ENCODE data around the gene ARHGAP1.

The ARHGAP1 gene

DNA sequence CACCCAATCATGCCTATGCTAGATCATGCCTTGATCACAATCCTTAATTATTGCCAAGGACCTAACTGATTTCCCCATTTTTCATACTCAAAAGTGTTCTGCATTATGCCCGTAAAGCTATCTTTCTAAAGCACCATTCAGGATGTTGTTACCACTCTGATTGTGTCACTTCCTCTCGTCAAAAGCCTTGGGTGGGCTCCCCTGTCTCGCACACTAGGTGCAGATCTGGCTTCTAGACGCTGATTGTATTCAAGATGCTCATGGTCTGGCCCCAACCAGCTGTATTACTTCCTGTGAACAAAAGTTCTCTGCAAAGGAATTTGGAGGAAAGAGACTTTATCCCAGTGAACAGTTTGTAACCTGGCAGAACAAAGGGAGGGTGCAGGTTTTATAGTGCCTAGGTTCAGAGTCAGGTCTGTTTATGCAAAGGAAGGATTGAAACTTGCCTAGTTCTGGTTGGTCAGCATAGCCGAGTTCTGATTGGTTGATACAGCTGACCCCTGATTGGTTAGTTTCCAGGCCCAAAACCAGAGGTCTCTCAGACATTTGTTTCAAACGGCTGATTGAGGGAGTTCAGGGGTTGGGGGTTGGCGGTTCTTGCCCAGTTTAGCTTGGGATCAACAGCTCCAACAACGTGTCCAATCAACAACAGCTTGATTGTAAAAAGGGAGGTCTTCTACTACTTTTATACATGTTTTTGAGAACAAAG lies 57.6 kb downstream of the ARHGAP1 start:
- no peak for DNase-seq (ENCODE audit: low read depth in 2 of 3, low spot score in 1 of 3)

DNA sequence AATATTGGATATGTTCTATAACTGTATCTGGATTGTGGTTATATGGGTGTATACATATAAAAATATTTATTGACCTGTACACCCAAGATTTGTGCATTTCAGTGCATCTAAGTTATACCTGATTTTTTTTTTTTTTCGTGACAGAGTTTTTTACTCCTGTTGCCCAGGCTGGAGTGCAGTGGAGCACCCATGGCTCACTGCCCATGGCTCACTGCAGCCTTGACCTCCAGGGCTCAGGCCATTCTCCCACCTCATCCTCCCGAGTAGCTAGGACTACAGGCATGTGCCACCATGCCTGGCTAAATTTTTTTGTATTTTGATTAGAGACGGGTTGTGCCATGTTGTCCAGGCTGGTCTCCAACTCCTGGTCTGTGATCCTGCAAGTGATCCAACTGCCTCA lies 58.8 kb downstream of the ARHGAP1 start:
- DNase-seq (ENCODE audit: low read depth in 2 of 3, low spot score in 1 of 3) = no peak

DNA sequence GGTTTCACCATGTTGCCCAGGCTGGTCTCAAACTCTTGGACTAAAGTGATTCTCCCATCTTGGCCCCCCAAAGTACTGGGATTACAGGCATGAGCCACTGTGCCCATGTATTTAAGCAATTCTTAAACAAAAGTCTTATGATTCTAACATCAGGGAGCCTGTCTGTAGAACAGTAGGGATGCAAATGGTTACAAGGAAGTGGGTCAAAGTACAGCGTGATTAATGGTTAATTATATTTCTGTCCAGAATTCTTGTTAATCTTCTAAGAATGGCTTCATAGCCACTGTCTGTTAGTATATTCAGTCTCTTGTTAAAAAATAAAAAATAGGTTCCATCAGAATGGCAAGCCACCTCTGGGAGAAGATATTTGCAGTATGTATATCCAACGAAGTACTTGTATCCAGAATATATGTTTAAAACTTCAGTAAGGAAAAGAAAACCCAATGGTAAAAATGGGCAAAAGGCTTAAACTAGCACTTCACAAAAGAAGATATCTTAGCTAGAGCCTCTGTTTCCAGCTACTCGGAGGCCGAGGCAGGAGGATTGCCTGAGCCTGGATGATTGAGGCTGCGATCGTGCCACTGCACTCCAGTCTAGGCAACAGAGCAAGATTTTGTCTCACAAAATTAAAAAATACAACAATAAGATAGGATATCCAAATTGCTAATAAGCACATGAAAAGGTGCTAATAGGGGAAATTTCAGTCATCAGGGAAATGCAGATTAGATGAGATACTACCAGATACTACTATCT lies 60.2 kb downstream of the ARHGAP1 start:
- no peak for DNase-seq (ENCODE audit: low read depth in 2 of 3, low spot score in 1 of 3)

DNA sequence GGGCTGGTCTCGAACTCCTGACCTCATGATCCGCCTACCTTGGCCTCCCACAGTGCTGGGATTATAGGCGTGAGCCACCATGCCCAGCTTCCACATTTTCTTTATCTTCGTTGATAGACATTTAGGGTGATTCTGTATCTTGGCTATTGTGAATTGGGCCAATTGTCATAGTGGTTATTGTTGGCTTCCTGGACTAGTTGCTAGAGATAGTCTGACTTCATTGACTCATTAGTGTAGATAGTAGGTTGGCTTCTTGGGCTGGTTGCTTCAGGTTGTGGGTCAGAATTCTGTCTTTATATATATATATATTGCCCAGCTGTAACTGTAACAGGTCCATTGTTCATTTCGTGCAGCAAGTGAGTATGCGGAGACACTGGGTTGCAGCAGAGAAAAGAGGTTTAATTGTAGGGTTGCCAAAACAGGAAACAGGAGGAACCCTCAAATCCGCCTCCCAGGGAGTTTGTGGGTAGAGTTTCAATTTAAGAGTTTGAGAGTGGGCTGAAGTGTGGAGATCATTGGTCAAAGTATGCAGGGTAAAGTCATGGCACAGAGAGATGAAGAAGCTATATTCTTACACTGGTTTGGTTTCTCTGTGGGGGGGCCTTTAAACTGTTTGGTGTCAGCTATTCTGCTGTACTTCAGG lies 61.1 kb downstream of the ARHGAP1 start:
- no peak for DNase-seq (ENCODE audit: low read depth in 2 of 3, low spot score in 1 of 3)

DNA sequence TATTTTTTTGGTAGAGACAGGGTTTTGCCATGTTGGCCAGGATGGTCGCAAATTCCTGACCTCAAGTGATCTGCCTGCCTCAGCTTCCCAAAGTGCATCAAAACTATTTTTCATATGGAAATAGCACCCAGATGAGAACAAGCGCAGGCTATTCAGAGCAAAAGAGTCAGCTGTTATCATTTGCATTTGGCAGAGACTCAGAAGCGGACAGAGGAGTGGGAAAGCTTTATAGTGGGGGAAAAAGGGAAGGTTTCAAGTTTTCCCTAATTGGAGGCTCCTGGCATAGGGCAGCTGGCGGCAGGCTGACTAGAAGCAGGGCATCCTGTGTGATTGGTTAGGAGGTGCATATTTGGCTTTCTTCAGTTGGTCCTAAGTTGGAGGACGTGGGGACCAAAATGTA lies 62.9 kb downstream of the ARHGAP1 start:
- DNase-seq (ENCODE audit: low read depth in 2 of 3, low spot score in 1 of 3) = no peak

DNA sequence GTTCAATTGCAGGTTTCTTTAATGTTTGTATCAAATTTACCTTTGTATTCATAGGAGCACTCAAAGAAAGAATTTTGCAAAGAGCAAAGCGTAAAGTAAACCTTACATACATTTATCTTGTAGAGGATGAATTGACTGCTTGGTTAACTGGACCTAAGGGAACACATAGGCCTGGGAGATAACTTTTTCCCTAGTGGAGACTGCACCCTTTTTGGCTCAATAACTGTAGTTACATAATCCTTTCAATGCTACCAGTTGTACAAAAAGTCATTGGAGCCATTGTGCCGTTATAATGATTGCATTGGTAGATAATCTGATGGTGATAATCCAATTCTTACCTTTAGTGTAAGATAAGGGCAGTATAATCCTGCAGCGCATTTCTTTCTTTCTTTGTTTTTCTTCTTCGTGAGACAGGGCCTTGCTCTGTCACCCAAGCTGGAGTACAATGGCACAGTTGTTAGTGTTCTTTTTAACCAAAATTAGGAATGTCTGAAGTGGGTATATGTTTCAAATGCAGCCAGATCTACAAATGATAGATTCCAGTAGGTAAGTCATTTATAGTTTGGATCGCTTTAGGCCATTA lies 64.8 kb downstream of the ARHGAP1 start:
- no peak for DNase-seq (ENCODE audit: low read depth in 2 of 3, low spot score in 1 of 3)

DNA sequence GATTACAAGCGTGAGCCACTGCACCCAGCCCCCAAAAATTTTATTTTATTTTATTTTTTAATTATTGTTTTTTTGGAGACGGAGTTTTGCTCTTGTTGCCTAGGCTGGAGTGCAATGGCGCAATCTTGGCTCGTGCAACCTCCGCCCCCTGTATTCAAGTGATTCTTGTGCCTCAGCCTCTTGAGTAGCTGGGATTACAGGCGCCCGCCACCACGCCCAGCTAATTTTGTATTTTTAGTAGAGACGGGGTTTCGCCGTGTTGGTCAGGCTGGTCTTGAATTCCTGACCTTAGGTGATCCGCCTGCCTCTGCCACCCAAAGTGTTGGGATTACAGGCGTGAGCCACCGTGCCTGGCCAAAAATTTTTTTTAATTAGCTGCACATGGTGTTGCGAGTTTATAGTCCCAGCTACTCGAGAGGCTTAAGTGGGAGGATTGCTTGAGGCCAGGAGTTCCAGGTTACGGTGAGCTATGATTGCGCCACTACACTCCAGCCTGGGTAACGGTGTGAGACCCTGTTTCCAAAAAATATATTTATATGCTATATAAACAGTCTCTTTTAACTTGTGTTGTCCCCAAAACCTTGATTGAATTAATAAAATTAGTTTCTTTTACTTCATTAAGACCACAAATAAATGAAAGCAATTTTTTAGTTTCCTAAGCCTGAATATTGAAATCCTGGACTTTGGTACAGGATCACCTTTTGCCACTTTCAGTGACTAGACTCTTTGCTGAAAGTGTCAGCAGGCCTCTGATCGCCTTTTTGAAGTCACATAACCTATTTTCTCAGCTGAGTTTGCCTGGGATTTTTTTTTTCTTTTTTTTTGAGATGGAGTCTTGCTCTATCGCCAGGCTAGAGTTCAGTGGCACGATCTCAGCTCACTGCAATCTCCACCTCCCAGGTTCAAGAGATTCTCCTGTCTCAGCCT lies 66.9 kb downstream of the ARHGAP1 start:
- DNase-seq (ENCODE audit: low read depth in 2 of 3, low spot score in 1 of 3) = no peak

DNA sequence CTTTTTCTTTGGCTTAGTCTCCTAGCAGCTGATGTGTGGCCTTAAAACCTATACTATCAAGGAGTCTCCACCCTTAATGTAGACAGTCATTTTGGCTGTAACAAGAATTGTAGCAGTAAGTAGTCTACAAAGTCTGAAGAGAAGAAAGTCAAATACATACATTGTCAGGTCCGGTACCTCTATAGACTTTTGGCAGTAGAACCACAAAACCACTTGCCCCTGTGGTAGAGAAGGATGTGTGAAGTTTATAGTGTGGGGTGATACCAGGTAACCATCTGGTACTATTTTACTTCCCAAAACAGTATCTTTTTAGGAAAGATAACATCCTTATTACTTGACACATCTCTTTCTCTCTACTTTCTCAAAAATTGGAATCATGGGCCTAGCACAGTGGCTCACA lies 67.9 kb downstream of the ARHGAP1 start:
- DNase-seq (ENCODE audit: low read depth in 2 of 3, low spot score in 1 of 3) = no peak

DNA sequence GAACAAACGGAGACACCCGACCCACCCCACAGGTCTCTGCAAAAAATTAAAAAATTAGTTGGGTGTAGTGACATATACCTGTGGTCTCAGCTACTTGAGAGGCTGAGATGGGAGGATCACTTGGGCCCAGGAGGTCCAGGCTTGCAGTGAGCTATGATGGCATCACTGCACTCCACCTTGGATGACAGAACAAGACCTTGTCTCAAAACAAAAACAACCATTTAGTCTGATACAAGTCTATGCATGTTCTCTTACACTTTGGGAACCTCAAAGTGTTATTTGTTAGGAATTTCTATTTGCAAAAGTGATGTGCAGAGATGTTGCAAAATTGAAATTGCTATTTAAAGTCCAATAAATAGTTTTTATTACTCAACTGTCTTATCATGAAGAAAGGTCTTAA lies 68.7 kb downstream of the ARHGAP1 start:
- no peak for DNase-seq (ENCODE audit: low read depth in 2 of 3, low spot score in 1 of 3)

DNA sequence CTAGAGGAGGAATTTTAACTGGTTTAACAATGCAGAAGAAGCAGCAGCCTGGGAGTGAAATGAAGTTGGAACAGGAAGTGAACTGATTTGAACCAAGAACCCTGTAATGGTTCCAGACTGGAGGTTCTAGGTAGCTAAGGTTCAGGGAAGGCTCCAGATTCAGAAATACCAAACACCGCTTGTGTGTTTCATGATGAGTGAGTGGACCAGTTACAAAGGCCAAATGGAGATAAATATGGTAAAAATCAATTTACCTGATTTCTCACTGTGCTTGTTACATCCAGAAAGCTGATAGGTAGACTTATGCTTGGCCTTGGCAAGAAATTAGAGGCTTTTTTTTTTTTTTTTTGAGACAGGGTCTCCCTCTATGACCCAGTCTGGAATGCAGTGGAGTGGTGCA lies 70.2 kb downstream of the ARHGAP1 start:
- DNase-seq (ENCODE audit: low read depth in 2 of 3, low spot score in 1 of 3) = no peak

DNA sequence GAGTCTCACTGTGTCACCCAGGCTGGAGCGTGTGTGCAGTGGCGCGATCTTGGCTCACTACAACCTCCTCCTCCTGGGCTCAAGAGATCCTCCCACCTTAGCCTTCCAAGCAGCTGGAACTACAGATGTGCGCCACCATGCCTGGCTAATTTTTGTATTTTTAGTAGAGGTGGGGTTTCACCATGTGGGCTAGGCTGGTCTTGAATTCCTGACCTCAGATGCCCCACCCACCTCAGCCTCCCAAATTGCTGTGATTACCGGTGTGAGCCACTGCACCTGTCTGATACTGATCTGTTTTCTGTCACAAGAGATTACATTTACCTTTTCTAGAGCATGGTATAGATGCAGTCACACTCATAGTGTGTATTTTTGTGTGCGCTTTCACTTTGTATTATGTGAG lies 71.5 kb downstream of the ARHGAP1 start:
- no peak for DNase-seq (ENCODE audit: low read depth in 2 of 3, low spot score in 1 of 3)

All from stimulated activated CD4-positive, alpha-beta T cell treated with anti-CD3 and anti-CD28 coated beads, Interleukin-12 subunit alpha, Interleukin-12 subunit beta, amount 100 ng/mL, for 48 hours (primary cell).